Middle frontal gyrus (tissue), 1 donor: ENCODE results near the gene NRBF2.

Source experiments
- DNase-seq: peaks from one replicate; pipeline ENCODE4 v3.0.0-alpha.2; 2015; ENCODE audit warnings: low spot score; ENCODE audit errors: extremely low spot score

Gene NRBF2

DNA sequence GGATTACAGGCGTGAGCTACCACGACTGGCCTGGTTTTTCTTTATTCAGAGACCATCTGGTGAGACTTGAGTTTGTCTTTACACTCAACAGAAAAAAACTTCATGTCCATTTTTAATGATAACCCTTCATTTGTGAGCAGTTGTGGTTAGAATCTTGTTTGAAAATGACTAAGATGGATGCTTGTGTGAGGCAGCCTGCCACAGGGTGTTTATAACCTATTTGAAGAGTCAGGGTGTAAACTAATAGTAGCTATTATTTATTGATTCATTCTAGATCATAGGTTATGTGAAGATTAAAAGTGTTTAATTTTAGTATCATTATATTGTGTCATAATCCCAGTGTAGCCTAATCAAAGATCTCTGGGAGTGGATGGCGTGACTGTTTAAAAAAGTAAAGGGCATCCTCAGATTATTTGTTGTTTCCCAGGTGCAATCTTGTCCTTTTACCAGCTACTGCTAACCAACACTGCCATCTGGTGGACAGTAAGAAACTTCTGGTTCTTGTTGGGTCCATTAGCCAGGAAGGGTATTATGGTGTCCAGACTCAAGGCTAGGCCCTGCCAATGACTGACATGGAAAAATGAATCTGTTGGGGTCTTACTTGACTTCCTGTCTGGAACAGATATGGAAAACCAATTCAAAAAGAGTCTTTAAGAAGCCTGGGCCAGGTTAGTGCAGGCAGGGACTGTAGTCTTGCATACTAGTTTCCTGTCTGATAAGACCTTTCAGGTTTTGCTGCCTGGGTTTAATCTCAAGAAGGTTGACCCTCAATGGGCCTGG lies 24.9 kb downstream of the NRBF2 start:
- DNase-seq, result no peak

DNA sequence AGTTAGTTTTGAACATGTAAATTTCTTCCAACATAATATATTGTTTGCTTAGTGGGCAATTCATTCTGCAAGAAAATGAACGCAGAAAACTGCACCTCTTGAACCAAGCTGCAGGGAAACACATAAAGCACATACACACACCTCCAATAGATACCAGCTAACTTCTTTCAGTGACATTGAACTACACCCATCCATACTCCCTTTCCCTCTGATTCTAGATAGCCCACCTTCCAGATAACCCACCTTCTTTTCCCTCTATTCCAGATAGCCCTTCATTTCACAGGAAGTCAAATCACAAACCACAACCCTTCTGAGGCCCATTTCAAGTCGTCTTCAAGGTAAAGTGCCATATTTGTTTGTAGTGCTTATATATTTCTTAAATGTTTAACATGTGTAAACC lies 28.5 kb downstream of the NRBF2 start:
- no peak for DNase-seq

DNA sequence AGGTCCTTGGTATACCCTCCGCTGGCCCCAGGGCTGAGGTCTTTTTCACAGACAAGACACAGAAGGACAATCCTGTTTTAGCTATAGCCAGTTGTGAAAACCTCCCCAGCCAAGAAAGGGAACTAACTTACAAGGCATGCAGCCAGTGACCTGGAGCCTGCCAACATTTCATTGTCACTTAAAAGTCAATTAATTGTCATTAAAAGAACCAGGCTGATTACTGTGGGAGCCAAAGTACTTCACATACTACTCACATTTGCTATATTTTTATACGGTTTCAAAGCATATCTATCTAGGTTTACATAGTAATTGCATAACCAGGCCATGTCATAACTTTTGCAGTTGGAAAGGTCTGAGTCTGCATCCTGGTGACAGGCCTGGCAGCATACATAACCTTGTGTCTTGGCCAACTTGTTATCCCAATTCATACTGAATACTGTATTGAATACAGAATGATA lies 31.1 kb downstream of the NRBF2 start:
- DNase-seq, result no peak

DNA sequence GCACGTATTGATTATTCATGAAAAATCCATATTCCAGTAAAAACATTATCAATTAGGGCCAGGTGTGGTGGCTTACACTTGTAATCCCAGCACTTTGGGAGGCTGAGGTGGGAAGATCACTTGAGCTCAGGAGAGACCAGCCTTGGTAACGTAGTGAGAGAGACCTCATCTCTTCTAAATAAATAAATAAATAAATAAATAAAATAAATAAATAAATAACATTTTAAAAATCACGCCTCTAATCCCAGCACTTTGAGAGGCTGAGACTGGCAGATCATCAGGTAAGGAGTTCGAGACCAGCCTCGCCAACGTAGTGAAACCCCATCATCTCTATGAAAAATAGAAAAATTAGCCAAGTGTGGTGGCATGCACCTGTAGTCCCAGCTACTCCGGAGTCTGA lies 32.1 kb downstream of the NRBF2 start:
- no peak for DNase-seq

DNA sequence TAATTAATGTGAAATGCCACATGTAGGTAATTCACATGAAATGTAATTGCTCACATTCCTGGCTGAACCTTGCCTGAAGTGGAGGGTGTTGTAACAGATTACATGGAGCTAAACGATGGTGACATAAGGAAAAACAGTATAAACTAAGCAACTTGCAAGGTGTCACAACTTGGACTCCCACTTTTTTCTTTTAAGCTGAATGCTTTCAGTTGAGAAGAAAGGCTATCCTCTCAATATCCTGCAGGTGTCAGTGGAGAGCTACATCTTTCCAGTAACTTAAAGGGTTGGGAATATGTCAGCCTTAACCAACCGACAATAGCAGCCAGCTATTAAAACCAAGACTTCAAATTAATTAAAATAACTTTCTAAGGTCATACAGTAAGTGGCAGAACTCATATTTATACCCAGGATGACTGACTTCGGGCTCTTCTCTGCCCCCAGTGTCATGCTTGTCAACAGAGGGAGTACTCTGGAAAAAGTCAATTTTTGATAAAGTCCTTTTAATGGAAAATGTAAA lies 33.7 kb downstream of the NRBF2 start:
- DNase-seq, result peak; percentile 53

DNA sequence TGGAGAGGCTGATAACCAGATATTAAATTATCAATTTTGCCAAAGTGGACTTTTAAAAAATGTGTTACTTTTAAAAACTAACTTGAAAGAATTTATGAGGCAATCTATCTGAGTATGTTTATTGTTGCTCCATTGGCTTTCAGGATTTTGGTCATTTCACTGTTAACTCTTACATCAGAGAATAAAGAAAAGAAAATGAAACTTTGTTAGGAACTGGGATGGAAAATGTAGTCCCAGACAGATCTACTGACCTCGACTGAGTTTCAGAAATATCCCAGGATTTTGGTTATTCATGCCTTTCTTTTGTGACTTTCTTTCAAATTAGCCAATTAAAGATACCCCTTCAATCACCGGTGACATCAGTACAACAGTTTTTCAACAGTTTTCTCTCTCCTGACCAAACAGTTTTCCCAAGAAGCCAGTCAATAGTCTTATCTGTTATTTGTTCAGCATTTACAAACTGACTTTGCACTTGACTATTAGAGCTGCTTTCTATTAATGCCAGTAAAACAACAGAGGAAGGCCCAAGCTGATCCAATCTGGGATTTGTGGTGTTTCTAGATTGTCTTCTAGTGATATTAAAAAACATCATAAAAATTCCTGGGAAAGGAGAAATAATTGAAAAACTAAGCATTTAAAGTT lies 35.8 kb downstream of the NRBF2 start:
- DNase-seq, result no peak

DNA sequence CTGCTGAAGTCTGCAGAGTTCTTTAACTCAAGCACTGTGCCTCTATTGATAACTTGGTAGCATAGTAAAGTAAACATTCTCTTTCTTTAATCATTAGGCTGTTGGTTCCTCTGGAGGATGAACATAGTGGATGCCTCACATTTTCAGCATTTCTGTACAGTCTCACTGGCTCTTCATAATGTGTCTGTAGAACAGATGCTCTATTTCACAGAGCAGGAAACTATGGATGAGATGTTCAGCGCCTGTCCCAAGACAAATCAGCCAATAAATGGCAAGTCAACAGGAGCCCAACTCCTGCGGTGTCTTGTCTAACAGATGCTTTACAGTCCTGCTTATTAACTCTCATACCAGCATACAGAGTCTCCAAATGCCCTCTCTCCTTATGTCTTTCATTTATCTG lies 36.5 kb downstream of the NRBF2 start:
- DNase-seq, result no peak

DNA sequence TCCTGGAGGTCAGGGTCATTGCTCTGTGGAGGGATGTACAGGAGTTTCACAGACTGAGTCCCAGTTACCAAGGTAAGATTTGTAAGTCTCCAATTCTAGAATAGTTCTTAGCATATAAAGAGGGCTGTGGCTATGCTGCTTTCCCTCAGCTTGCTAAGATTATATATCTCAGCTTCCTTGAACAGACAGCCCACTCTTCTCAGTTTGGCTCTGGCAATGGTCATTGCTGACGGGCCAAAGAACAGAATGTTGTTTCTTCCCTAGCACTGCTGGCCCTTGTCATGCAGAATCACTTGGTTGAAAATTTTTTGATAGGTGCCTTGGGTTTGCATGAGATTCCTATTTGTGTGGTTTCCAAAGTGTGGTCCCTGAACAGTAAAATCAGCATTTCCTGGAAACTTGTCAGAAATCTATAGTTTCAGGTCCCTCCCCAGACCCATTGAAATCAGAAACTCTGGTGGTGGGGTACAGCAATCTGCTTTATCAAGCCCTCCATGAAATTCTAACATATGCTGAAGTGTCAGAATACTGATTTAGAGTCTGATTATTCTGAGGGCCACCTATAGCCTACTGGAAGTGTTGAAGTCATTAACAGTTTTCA lies 38.2 kb downstream of the NRBF2 start:
- no peak for DNase-seq

DNA sequence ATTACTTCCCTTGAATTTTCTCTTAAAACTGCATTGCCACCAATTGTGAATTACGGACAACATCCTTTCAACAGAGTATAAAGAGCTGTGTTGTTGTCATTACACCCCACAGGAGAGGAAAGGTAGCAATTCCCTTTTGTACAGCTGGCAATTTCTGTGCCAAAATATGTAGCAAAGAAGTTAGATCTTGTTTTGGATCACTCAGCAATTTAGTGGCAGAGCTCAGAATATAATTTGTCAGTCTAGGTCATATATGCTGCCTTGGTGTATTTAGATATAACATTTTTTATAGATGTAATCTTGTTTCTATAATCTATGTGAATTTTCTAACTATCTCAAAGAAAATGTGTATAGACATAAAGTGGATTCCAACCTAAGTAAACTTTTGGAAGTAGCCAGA lies 38.8 kb downstream of the NRBF2 start:
- no peak for DNase-seq

DNA sequence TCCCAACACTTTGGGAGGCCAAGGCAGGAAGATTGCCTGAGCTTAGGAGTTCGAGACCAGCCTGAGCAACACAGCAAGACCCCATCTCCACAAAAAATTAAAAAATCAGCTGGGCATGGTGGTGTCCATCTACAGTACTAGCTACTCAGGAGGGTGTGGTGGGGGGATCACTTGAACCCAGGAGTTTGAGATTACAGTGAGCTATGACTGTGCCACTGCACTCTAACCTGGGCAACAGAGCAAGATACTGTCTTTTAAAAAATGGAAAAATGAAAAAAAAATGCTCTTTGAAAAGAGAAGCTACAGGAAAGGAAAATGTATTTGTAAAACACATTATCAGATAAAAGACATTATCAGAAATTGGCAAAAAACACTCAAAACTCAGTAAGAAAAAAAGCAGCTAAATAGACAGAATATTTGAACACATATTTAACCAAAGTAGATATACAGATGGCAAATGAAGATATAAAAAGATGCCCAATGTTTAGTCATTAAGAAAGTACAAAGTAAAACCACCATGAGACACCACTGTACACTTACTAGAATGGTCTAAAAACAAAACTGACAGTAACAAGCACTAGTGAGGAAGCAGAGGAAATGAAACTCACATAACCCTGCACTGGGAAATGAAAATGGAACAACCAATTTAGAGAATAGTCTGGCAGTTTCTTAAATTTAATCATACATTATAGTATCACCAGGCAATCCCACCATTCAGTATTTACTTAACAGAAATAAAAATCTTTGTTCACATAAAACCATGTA lies 40.5 kb downstream of the NRBF2 start:
- no peak for DNase-seq

DNA sequence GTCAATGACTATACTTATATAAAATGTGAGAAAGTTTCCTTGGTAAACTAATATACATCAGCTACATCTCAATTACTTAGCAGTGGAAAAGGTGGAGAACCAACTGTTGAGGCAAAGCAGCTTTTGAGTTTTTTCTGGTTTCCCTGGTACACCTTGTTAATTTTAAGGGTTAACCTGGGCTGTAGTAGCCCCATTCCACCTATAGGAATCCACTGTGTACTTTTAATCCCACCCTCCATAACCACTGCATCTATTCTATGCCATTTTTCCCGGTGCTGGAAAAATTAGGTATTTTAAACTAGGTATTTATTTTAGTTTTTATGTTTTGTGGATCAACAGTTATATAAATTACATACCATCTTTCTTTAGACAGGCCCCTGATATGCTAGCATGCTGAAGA lies 42.4 kb downstream of the NRBF2 start:
- no peak for DNase-seq

DNA sequence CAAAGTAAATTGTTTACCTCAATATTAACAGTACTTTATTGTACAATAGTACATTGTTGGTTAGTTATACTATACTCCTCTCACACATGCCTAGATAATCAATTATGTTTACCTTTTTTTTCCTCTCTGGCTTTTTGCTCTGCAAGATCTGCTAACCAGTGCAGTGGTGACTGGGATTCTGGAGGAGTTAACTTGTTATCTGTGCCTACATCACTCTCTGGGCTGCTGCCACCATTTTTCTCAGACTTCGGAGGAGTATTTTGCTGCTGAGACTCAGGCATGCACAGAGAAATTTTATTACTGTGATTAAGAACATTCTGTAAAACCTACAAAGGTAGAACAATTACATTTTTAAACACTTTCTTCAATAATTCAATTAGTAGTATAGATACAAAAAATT lies 59.7 kb downstream of the NRBF2 start:
- no peak for DNase-seq

DNA sequence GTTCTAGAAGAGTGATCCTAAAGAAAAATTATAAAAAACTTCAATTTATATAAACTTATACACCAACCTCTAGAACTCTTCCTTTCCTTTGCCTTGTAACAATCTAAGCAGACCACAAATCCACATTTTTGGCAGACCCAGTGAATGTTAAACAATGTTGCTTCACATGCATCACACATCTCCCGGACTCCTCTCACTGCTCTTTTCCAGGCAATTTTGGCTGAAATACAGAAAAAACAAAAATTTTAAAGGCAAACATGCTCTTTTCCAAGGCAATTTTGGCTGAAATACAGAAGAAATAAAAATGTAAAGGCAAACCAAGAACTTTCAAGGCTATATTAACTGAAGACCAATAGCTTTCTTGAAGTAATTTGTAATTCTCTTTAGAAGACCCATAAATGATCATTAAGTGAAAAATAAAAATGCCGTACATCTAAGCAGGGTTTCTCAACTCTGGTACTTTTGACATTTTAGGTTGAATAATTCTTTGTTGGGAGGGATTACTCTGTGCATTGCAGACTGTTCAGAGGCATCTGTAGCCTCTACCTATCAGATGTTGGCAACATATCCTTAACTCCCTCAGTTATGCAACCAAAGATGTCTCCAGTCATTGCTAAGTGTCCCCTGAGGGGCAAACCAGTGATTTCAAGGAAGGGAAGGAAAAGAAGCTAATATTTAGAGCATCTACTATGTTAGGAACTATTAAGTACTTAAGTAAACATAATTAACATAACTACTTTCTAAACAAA lies 64.4 kb downstream of the NRBF2 start:
- DNase-seq, result no peak

DNA sequence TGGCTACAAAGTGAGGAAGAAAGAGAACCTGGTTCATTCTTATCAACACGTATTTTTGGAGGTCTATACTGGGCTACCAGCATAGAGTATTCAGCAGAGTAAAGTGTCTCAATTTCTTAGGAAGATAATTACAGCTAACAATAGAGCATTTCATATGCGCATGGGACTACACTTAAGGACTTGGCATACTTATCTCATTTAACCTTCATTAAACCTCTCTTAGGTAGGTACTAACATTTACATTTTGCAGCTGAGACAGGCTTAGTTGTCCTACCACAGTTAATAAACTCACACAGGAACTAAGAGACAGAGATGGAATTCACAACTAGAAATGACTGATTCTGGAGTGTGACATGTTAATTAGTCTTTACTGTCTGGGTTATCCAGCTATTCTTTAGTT lies 66.6 kb downstream of the NRBF2 start:
- no peak for DNase-seq

DNA sequence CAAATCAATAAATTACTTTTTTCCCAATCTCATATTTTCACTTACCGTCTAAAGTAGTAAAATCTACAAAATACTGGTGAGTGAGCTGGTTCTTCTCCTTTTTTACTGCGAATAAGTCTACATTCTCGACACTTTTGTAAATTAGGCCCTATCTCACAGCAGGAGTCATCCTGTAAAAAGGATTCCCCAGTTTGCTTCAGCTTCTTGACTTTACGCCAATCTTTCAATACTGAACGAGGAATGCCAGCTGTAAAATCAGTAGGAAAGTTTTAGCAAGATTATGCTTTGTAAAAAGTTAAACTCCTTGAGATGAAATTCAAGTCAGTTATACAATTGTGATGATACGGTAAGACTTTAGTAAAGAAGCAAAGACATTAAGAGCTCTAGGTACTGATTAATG lies 67.3 kb downstream of the NRBF2 start:
- DNase-seq, result no peak

DNA sequence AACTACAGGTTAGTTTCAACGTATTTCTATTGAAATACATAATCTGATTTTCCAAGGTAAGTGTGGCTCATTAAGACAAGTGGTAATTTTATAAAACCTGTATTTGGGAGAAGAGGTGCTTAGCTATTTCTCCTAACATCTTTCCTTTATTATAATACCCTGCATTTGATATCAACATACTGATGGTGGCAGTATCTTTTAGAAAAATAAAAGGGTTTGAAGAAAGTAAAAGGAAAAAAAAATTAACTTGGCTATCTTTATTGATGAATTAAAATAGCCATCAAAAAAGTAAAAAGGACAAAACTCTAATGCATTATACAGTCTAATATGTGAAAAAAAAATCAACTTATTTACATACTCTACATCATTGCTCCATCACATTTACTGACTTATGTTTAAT lies 68.0 kb downstream of the NRBF2 start:
- no peak for DNase-seq
